HG02678 (cell line): ENCODE results near the gene PACS2.

ENCODE experiments used
- ATAC-seq: cut with Tn5 transposase; IDR thresholded peaks from one replicate; pipeline ENCODE4 v1.9.1; 2021; ENCODE audit warnings: mild to moderate bottlenecking, moderate library complexity; ENCODE audit not compliant: unreplicated experiment

The PACS2 gene

GRCh38 chr14:105419195-105420091, 104.9 kb downstream of the PACS2 start, which contains the start of gene MTA1:
Gene MTA1, plus strand, starts transcription at chr14:105419827. Its CDS starts 209 bp downstream, at chr14:105420036.
- peak; percentile 67 for ATAC-seq

GRCh38 chr14:105420101-105420973, 105.8 kb downstream of the PACS2 start:
- ATAC-seq = no peak

- ATAC-seq = no peak
Measured at GRCh38 chr14:105420974-105421674, 106.6 kb downstream of the PACS2 start.

GRCh38 chr14:105421723-105422615, 107.4 kb downstream of the PACS2 start:
- no peak for ATAC-seq

- no peak for ATAC-seq
Measured at GRCh38 chr14:105422695-105423487, 108.3 kb downstream of the PACS2 start.

- no peak for ATAC-seq
Measured at GRCh38 chr14:105423488-105424195, 109.1 kb downstream of the PACS2 start.

- no peak for ATAC-seq
Measured at GRCh38 chr14:105424861-105425260, 110.3 kb downstream of the PACS2 start.

GRCh38 chr14:105425823-105426247, 111.3 kb downstream of the PACS2 start:
- no peak for ATAC-seq

GRCh38 chr14:105426416-105427130, 112.0 kb downstream of the PACS2 start:
- ATAC-seq = no peak

- no peak for ATAC-seq
Measured at GRCh38 chr14:105427412-105427811, 112.9 kb downstream of the PACS2 start.

GRCh38 chr14:105427936-105428485, 113.5 kb downstream of the PACS2 start:
- ATAC-seq = no peak

GRCh38 chr14:105430042-105430441, 115.5 kb downstream of the PACS2 start:
- ATAC-seq = no peak

GRCh38 chr14:105430565-105430964, 116.0 kb downstream of the PACS2 start:
- ATAC-seq = no peak

GRCh38 chr14:105431256-105431655, 116.7 kb downstream of the PACS2 start:
- no peak for ATAC-seq

GRCh38 chr14:105432657-105433056, 118.1 kb downstream of the PACS2 start:
- no peak for ATAC-seq

GRCh38 chr14:105433161-105433605, 118.6 kb downstream of the PACS2 start:
- ATAC-seq = no peak

GRCh38 chr14:105436402-105436801, 121.9 kb downstream of the PACS2 start:
- no peak for ATAC-seq
